IMR-90 (cell line): ENCODE results near the gene SLC2A13. TPM values are rescaled to one million over a fixed set of nuclear protein-coding genes. Genes with fewer than 3 reads are reported as not detected.

Source experiments
- ATAC-seq: fragments of 200-7000 bp; cut with Tn5 transposase; 2 replicates; pipeline ENCODE4 v1.9.1; 2020; ENCODE audit warnings: low read depth, mild to moderate bottlenecking, moderate library complexity
- BruUV-seq: library from RNA; stranded (reverse); fragments of 400-500 nt; replicated peaks from 2 replicates; lab custom pipeline; 2021; lab: Mats Ljungman, UMichigan
- CTCF ChIA-PET: fragments of 300-600 bp; formaldehyde crosslinking; extraction: SDS; loops from one replicate; lab custom pipeline; 2021; ENCODE audit warnings: antibody characterized with exemption; lab: Yijun Ruan, JAX
- POLR2A ChIA-PET: fragments of 300-600 bp; sonication (Branson Sonifier 250); formaldehyde crosslinking; loops from one replicate; lab custom pipeline; 2022; ENCODE audit warnings: antibody characterized with exemption; ENCODE audit not compliant: unreplicated experiment; lab: Charles Lee
- DNase-seq: peaks from one replicate; pipeline ENCODE4 v3.0.0; 2013
- H2AFZ ChIP-seq: replicated peaks from 2 replicates; pipeline ENCODE3; 2013; ENCODE audit warnings: low read length, mild to moderate bottlenecking; ENCODE audit not compliant: poor library complexity
- H2AK5ac ChIP-seq: 2 replicates; pipeline ENCODE4 v1.6.1; 2013; ENCODE audit warnings: low read depth, low read length, inconsistent platforms
- H2AK9ac ChIP-seq: replicated peaks from 2 replicates; pipeline ENCODE3; 2013; ENCODE audit warnings: mild to moderate bottlenecking, low read depth, low read length, moderate library complexity; ENCODE audit not compliant: poor library complexity
- H2BK120ac ChIP-seq: 2 replicates; pipeline ENCODE4 v1.6.1; 2013; ENCODE audit warnings: low read depth, low read length, inconsistent platforms
- H2BK15ac ChIP-seq: 3 replicates; pipeline ENCODE4 v1.6.1; 2013; ENCODE audit warnings: low read depth, low read length, inconsistent platforms
- H2BK20ac ChIP-seq: 2 replicates; pipeline ENCODE4 v1.6.1; 2013; ENCODE audit warnings: low read depth, mild to moderate bottlenecking, inconsistent platforms, low read length, moderate library complexity
- H2BK5ac ChIP-seq: 2 replicates; pipeline ENCODE4 v1.6.1; 2013; ENCODE audit warnings: mild to moderate bottlenecking, low read depth, low read length, inconsistent platforms; ENCODE audit not compliant: poor library complexity, severe bottlenecking
- H3K14ac ChIP-seq: replicated peaks from 2 replicates; pipeline ENCODE4 v1.6.1; 2013; ENCODE audit warnings: low read depth, low read length, inconsistent platforms
- H3K18ac ChIP-seq: 2 replicates; pipeline ENCODE4 v1.6.1; 2013; ENCODE audit warnings: low read depth, low read length, control low read depth
- H3K23ac ChIP-seq: 2 replicates; pipeline ENCODE4 v1.6.1; 2013; ENCODE audit warnings: low read depth, low read length, inconsistent platforms
- H3K27ac ChIP-seq: 2 replicates; pipeline ENCODE4 v1.5.1; 2013; ENCODE audit warnings: mild to moderate bottlenecking, control low read depth, low read length; ENCODE audit not compliant: insufficient read depth
- H3K27me3 ChIP-seq: 2 replicates; pipeline ENCODE4 v1.6.1; 2013; ENCODE audit warnings: low read length; ENCODE audit not compliant: control insufficient read depth, insufficient read depth
- H3K36me3 ChIP-seq: 2 replicates; pipeline ENCODE4 v1.6.1; 2013; ENCODE audit warnings: low read length, mixed read lengths; ENCODE audit not compliant: control insufficient read depth, insufficient read depth
- H3K4ac ChIP-seq: 2 replicates; pipeline ENCODE4 v1.6.1; 2013; ENCODE audit warnings: low read depth, low read length, inconsistent platforms
- H3K4me1 ChIP-seq: 2 replicates; pipeline ENCODE4 v1.6.1; 2013; ENCODE audit warnings: low read length, mixed read lengths; ENCODE audit not compliant: control insufficient read depth, insufficient read depth
- H3K4me2 ChIP-seq: 2 replicates; pipeline ENCODE4 v1.6.1; 2013; ENCODE audit warnings: low read depth, mild to moderate bottlenecking, control low read depth, low read length, moderate library complexity
- H3K4me3 ChIP-seq: 2 replicates; pipeline ENCODE4 v1.5.1; 2013; ENCODE audit warnings: low read depth, mild to moderate bottlenecking, control low read depth, low read length, moderate library complexity; ENCODE audit not compliant: insufficient read depth
- H3K56ac ChIP-seq: 2 replicates; pipeline ENCODE4 v1.6.1; 2013; ENCODE audit warnings: low read length, inconsistent platforms; ENCODE audit not compliant: insufficient read depth; ENCODE audit errors: extremely low read depth
- H3K79me1 ChIP-seq, 2 experiments: 2 replicates each; pipeline ENCODE4 v1.6.1; 2013; ENCODE audit warnings: low read length in 2 of 2, inconsistent platforms in 1 of 2, low read depth in 1 of 2
- H3K9ac ChIP-seq: 2 replicates; pipeline ENCODE4 v1.6.1; 2013; ENCODE audit warnings: low read depth, low read length, control low read depth
- H3K9me1 ChIP-seq: 2 replicates; pipeline ENCODE4 v1.6.1; 2013; ENCODE audit warnings: low read length, inconsistent platforms; ENCODE audit not compliant: insufficient read depth
- H3K9me3 ChIP-seq: 2 replicates; pipeline ENCODE4 v1.6.1; 2013; ENCODE audit warnings: low read length; ENCODE audit not compliant: control insufficient read depth, insufficient read depth
- H4K20me1 ChIP-seq: 2 replicates; pipeline ENCODE4 v1.6.1; 2013; ENCODE audit warnings: low read length, inconsistent platforms; ENCODE audit not compliant: insufficient read depth
- H4K5ac ChIP-seq: 2 replicates; pipeline ENCODE4 v1.6.1; 2013; ENCODE audit warnings: mild to moderate bottlenecking, low read depth, low read length, control low read depth
- H4K8ac ChIP-seq, 2 experiments: 2 replicates each; pipeline ENCODE4 v1.6.1; 2013; ENCODE audit warnings: low read depth in 2 of 2, low read length in 2 of 2, control low read depth in 1 of 2, inconsistent platforms in 1 of 2
- H4K91ac ChIP-seq: 2 replicates; pipeline ENCODE4 v1.6.1; 2013; ENCODE audit warnings: low read depth, low read length, inconsistent platforms; ENCODE audit not compliant: insufficient read depth
- BHLHE40 ChIP-seq: fragments of 150-350 bp; IDR thresholded peaks from 2 replicates; pipeline ENCODE4 v1.6.1; 2016; ENCODE audit warnings: mild to moderate bottlenecking, low read depth, low read length
- CEBPB ChIP-seq: IDR thresholded peaks from 2 replicates; pipeline ENCODE4 v1.6.1; 2012; ENCODE audit warnings: low read depth, low read length, improper control_type of control experiment
- FOS ChIP-seq: fragments of 150-350 bp; IDR thresholded peaks from 2 replicates; pipeline ENCODE4 v1.6.1; 2016; ENCODE audit warnings: low read depth, low read length
- MAZ ChIP-seq: IDR thresholded peaks from 2 replicates; pipeline ENCODE4 v1.6.1; 2012; ENCODE audit warnings: low read depth, mild to moderate bottlenecking, low read length, improper control_type of control experiment, moderate library complexity, borderline replicate concordance
- MXI1 ChIP-seq: IDR thresholded peaks from 2 replicates; pipeline ENCODE4 v1.6.1; 2012; ENCODE audit warnings: low read depth, mild to moderate bottlenecking, low read length, moderate library complexity, borderline replicate concordance
- RFX5 ChIP-seq: IDR thresholded peaks from 2 replicates; pipeline ENCODE4 v1.8.0; 2012; ENCODE audit warnings: low read depth, mild to moderate bottlenecking, low read length, moderate library complexity
- WGBS, 2 experiments: methylation state at CpG; one replicate each; pipeline versions ENCODE4 v1.1.5 to v1.1.7; 2013; ENCODE audit warnings: missing lambda C conversion rate in 2 of 2; ENCODE audit not compliant: insufficient read length in 1 of 2; ENCODE audit errors: extremely low coverage in 2 of 2; 5-methylcytosine and 5-hydroxymethylcytosine counted together
- dilution Hi-C: fragments of 300-500 bp; cut with HindIII; formaldehyde crosslinking; loops from one replicate; pipeline ENCODE4 v1.14.3; 2018; ENCODE audit warnings: low sequenced_read_pairs; ENCODE audit not compliant: unreplicated experiment
- in situ Hi-C: fragments of 300-500 bp; cut with MboI; formaldehyde crosslinking; loops from 3 replicates; pipeline ENCODE4 v1.14.3; 2019; ENCODE audit warnings: low sequenced_read_pairs, inconsistent platforms, mixed read lengths
- intact Hi-C: fragments of 100-400 bp; cut with micrococcal nuclease; formaldehyde crosslinking; loops from 2 replicates; pipeline ENCODE4 v1.10.0; 2022
- polyA plus RNA-seq, 3 experiments: library from polyadenylated mRNA; depleted of rRNA; stranded (reverse); fragments of >200 nt; gene quantifications; 2 replicates each; pipeline ENCODE4 v1.2.3, GENCODE V29; 2012; ENCODE audit warnings: low replicate concordance in 1 of 3
- total RNA-seq: library from RNA; depleted of rRNA; stranded (reverse); fragments of >200 nt; gene quantifications from 2 replicates; pipeline ENCODE4 v1.2.3, GENCODE V29; 2012
- TF ChIP-seq, protein P1 (sequence below): conservative IDR thresholded peaks from 2 replicates; pipeline ENCODE4 v1.5.1; 2012; ENCODE audit warnings: mild to moderate bottlenecking, low read depth, low read length, improper control_type of control experiment

The SLC2A13 gene
- total and polyA plus RNA-seq, 2 of the 4 experiments (the other 2 are of a cell fraction): 1.5 to 3.9 TPM

DNA sequence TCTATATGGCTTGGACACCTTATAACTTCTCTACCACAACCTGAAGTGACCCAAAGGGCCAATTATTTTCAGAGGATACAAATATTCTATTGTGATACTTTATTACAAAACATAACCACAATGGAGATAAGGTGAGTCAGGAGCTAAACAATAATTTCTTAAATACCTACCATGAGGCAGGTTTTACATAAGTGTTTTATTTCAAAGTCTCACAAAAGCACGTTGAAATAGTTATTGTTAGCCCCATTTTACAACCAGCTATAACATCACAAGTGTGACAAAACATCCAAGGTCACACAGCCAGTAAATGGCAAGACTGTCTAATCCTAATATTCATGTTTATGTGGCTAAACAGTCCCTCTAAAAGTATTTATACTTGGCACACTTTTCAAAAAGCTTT is 40.2 kb downstream of the SLC2A13 start:
- Histone ChIP-seq H2AK9ac (no peak overlapping the region), H4K91ac (no peak overlapping the region), H3K9ac (no peak overlapping the region), H2BK15ac (no peak overlapping the region), H3K4me3 (no peak overlapping the region), H3K27me3 (no peaks in the 10 kb centered on the region), H2BK20ac (no peak overlapping the region), H3K4me2 (no peak overlapping the region), H3K36me3 (no peaks in the 10 kb centered on the region), H3K4me1 (no peaks in the 10 kb centered on the region), H4K8ac (no peak overlapping the region), H3K56ac (no peak overlapping the region), H3K18ac (no peak overlapping the region), H3K9me3 (no peaks in the 10 kb centered on the region), H3K4ac (no peak overlapping the region), H4K5ac (no peak overlapping the region), H3K79me1 (no peaks in the 10 kb centered on the region; a peak in 1 of 4 replicates), H4K20me1 (no peaks in the 10 kb centered on the region), H2AFZ (no peak overlapping the region), H2BK5ac (no peak overlapping the region), H3K27ac (no peak overlapping the region), H3K9me1 (no peaks in the 10 kb centered on the region), H2BK120ac (no peak overlapping the region), H2AK5ac (no peak overlapping the region), H3K23ac (no peak overlapping the region), H3K14ac (no peak overlapping the region)
- no CpG with 5 or more reads among the region's 1 CpG for WGBS, 2 experiments
- TF ChIP-seq FOS (no peak), CEBPB (no peak), RFX5 (no peak), BHLHE40 (no peak), MXI1 (no peak), MAZ (no peak)
- TF ChIP-seq, protein P1, sequence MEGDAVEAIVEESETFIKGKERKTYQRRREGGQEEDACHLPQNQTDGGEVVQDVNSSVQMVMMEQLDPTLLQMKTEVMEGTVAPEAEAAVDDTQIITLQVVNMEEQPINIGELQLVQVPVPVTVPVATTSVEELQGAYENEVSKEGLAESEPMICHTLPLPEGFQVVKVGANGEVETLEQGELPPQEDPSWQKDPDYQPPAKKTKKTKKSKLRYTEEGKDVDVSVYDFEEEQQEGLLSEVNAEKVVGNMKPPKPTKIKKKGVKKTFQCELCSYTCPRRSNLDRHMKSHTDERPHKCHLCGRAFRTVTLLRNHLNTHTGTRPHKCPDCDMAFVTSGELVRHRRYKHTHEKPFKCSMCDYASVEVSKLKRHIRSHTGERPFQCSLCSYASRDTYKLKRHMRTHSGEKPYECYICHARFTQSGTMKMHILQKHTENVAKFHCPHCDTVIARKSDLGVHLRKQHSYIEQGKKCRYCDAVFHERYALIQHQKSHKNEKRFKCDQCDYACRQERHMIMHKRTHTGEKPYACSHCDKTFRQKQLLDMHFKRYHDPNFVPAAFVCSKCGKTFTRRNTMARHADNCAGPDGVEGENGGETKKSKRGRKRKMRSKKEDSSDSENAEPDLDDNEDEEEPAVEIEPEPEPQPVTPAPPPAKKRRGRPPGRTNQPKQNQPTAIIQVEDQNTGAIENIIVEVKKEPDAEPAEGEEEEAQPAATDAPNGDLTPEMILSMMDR: no peak
- dilution Hi-C loops: no loop called here
- intact Hi-C loops: no loop called here
- ATAC-seq: no peak
- CTCF ChIA-PET: no interaction called here
- DNase-seq: no peak
- in situ Hi-C loops: no loop called here
- no TSS peak for BruUV-seq
- POLR2A ChIA-PET: no interaction called here
